Glomerular endothelial cell (primary cell): ENCODE data around the gene FAM168A. TPM values are rescaled to one million over a fixed set of nuclear protein-coding genes. Genes with fewer than 3 reads are reported as not detected.
A peak's percentile ranks its signal among the peaks of the same experiment; 100 is the strongest.

Experiments
- DNase-seq: peaks from one replicate; pipeline ENCODE4 v3.0.0-alpha.2; 2011; ENCODE audit warnings: low read depth, low spot score; ENCODE audit errors: extremely low read depth
- total RNA-seq: library from RNA; depleted of rRNA; stranded (reverse); fragments of >200 nt; gene quantifications from 2 replicates; pipeline ENCODE4 v1.2.3, GENCODE V29; 2015

FAM168A gene
- total RNA-seq = 16.9 and 20.4 TPM in 2 replicates

GRCh38 chr11:73597956-73598718 lies at the start of gene FAM168A:
FAM168A (minus strand) TSS chr11:73598112; CDS start chr11:73468474, 129,638 bp downstream.
- DNase-seq = peak; percentile 75

DNA sequence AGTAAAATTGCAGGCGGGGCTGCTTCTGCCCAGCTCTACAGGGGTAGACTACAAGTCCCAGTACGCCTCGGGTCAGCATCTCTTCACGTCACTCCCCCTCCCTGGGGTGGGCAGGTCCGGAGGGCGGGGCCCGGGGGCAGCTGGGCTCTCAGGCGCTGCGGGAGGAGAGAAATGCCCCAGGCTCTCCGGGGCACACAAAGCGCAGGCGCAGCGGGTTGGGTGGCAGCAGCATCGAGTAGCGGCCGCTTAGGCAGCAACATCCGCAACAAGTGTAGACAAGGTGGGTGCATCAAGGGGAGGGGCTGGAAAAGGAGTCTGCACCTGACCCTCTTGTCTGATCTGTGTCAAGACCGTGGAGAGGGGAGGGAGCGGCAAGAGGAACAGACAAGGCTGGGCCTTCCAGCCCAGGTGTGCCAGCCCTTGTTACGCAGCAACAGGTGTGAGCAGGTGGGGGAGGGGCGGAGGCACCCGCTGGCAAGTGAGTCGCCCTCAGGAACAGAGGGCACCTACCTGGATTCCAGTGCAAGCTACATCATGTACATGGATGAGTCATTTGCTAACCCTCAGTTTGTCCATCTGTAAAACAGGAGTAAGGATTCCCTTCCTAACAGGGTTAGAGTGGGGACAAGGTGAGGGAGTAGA lies 49.7 kb upstream of the FAM168A start:
- no peak for DNase-seq

DNA sequence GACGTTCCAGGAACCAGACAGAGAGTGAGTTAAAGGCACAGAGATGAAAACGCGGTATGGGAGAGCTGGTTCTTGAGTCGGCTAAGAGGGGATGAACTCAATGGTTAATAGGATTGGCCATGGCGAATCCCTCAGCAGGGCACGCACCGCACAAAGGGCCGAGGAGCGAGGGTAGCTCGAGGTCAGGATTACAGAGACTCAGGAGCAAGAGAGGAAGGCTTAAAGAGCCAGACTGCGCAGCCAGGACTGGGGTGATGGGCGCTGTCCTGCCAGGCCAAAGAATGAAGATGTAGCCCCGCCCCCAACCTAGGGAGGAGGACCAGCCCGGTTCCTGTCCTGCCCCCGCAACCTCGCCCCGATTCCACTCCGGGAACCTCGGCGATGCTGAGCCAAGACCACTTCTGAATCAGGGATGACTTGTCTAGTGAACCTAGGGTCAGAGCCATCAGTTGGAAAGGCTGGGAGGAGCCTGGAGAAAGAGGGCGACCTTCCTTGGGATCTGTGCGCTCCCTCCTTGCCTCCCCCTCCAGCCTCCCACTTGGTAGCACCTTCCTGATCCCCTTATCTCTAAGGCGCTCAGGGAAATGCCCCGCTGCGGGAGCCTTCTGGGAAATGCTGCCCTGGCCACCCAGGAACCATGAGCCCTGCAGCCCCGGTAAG lies 48.2 kb upstream of the FAM168A start, which contains the start of gene PLEKHB1:
Gene PLEKHB1, plus strand, starts transcription at position 610 of the 660 bp plus-strand sequence. Its CDS starts 28 bp downstream, at position 638.
- DNase-seq = no peak

DNA sequence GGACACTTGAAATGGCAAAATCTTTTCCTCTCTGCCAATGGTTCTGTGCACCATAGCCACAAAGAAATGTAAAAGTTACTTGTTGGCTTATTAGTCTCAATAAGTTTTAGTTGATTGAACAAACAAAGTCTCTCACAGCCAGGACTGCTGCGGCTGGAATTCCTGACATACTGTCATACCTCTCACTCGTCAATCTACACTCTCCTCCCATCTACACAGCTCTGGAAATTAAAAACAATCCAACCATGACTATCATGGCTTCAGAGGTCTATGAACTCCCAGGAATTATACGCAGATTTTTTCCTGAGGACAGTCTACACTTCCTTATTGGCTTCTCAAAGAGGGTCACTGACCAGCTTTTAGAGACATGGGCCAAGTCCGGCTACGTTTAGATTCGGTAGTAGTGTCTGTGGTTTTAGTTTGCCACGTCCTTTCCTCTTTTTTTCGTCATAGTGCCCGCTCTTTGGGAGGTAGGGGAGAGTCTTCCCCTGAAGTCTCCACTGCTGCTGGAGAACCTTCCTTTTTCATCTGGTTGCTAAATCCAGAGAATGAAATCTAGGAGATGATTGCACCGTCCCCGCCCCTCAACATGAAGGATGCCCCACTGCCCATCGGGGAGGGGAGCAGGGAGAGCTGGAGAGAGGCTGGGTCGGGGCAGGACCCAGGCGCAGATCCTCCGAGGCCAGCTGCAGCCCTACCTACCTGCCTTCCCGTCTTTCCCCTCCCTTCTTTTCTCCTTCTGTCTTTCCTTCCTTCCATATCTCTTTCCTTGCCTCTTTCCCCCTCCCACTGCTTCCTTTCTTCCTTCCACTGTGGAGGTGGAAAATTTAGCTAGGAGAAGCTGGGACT lies 47.4 kb upstream of the FAM168A start:
- DNase-seq = no peak

DNA sequence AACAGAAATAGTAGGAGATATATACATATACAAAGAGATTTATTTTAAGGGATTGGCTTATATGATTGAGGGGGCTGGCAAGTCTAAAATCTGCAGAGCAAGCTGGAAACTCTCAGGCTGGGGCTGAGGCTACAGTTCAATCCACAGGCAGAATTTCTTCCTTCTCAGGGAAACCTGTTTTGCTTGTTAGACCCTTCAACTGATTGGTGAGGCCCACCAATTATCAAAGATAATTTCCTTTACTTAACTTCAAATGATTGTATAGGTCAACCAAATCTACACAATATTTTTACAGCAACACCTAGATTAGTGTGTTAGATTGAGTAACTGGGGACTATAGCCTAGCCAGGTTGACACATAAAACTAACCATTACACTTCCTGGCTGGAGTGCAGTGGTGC lies 43.8 kb upstream of the FAM168A start:
- no peak for DNase-seq

DNA sequence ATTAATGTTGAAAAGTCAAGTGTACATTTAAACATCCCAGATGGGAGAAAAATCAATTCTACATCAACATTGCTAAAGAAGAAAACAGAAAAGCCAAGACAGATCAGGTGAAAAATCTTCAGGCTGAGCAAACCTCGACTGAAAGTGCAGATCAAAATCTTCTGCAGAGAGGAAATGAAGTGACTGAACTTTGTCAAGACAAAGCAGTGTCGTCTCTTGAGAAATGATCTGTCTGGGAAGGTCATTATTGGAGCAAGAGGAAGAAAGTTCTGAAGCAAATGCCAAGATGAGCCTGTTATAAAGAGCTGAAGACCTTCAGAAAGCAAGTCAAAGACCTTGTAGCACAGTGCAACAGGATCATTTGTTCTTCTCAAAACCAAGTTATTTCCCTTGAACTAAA lies 42.7 kb upstream of the FAM168A start:
- DNase-seq = no peak

DNA sequence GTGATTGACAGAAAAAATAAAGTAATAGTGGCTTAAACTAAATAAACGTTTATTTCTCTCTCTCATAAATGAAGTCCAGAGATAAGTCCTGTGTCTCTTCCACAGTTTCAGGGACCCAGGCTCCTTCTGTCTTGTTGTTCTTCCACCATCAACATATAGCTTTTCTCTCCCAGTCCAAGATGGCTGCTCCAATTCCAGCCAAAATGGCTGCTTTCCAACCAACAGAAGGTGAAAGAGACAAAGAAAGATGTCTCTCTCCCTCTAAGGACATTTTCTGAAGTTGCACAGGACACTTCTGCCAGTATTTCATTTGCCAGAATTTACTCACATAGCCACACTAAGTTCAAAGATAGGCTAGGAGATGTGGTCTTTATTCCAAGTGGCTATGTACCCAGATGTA lies 39.1 kb upstream of the FAM168A start:
- DNase-seq = no peak

GRCh38 chr11:73636249-73636648 lies 38.3 kb upstream of the FAM168A start:
- DNase-seq = no peak

GRCh38 chr11:73635721-73636120 lies 37.8 kb upstream of the FAM168A start:
- no peak for DNase-seq

- no peak for DNase-seq
Measured at GRCh38 chr11:73633999-73634398, 36.1 kb upstream of the FAM168A start.

GRCh38 chr11:73632996-73633395 lies 35.1 kb upstream of the FAM168A start:
- DNase-seq = no peak

DNA sequence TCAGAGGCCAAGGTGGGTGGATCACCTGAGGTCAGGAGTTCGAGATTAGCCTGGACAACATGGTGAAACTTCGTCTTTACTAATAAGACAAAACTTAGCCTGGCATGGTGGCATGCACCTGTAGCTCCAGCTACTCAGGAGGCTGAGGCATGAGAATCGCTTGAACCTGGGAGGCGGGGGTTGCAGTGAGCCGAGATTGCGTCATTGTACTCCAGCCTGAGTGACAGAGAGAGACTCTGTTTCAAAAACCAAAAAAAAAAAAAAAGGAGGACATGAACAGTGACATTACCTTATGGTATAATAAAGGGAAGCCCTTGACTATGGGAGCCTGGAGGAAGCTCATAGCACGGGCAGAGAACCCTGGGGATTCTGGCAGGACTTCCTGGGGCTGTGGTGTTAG lies 32.0 kb upstream of the FAM168A start:
- DNase-seq = no peak

DNA sequence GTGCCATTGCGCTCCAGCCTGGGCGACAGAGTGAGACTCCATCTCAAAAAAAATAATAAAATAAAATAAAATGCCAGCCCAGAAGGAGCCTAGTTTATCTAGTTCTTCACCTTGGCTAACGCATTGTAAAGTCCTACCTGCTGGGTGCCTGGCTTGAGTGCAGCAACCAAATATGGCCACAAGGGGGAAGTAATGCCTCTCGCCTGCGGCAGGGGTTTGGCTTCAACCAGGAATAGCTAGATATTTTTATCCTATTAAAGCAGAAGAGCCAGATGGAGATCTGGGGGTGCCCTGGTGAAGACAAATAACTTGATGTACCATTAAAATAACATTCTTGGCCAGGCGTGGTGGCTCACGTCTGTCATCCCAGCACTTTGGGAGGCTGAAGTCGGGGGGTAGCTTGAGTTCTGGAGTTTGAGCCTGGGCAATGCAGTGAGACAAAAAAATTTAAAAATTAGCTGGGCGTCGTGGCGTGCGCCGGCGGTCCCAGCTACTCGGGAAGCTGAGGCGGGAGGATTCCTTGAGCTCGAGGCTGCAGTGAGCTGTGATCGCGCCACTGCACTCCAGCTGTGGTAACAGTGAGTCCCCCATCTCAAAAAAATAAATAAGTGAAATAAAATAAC lies 27.9 kb upstream of the FAM168A start:
- DNase-seq = peak; percentile 29

DNA sequence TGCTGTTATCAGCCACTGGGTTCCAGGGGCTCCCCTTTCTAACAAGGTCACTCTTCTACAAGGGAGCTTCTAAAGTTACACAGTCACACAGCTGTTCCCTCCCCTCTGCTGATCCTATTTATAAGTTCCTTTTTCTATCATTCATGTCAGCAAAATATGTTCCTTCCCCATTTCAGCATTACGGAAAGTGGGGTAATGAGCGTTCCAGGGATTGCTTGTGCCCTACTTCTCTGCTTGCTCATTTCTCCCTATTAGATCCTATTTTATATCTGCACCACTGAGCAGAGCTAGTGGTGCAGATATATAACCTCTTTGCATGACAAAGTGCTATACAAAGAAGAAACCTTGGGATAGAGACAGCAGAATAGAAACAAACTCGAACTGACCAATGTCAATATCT lies 25.8 kb upstream of the FAM168A start:
- no peak for DNase-seq

- DNase-seq = no peak
Measured at GRCh38 chr11:73622926-73623593, 25.1 kb upstream of the FAM168A start.

- DNase-seq = no peak
Measured at GRCh38 chr11:73614591-73614990, 16.7 kb upstream of the FAM168A start.

DNA sequence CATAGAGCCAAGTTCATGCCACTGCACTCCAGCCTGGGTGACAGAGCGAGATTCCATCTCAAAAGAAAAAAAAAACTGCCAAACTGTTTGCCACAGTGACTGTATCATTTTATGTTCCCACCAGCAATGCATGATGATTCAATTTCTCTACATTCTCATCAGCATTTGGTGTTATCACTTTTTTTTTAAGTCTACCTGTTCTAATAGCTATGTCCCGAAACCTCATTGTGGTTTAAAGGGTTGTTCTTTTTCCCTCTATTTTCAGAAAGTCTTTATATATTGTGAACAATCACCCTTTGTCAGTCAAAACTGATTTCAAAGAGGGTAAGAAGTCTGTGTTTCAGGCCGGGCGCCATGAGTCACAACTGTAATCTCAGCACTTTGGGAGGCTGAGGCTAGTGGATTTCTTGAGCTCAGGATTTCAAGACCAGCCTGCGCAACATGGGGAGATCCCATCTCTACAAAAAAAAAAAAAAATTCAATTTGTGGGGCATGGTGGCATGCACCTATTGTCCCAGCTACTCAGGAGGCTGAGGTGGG lies 14.8 kb upstream of the FAM168A start:
- DNase-seq = no peak

GRCh38 chr11:73598719-73599379 lies 937 bp upstream of the FAM168A start:
- DNase-seq = no peak

- DNase-seq = no peak
Measured at GRCh38 chr11:73597336-73597955, 466 bp downstream of the FAM168A start.
